Upper lobe of left lung (tissue), 6 donors: ENCODE results near the gene UIMC1. TPM values are rescaled to one million over a fixed set of nuclear protein-coding genes. Genes with fewer than 3 reads are reported as not detected.

Source experiments
- ATAC-seq, 2 donors: fragments of 200-7000 bp; cut with Tn5 transposase; one replicate each; pipeline ENCODE4 v1.9.1; 2022; ENCODE audit warnings: mild to moderate bottlenecking in 2 of 2, moderate library complexity in 2 of 2; ENCODE audit not compliant: low FRiP score in 2 of 2
- DNase-seq, 2 donors: peaks; one replicate each; pipeline ENCODE4 v3.0.0-alpha.2; 2019 to 2020
- H3K27ac ChIP-seq, 4 donors: fragments of 200-600 bp; sonication (generic); one replicate each; pipeline ENCODE4 v1.5.1; 2016 to 2019
- H3K27me3 ChIP-seq, 4 donors: fragments of 200-600 bp; sonication (generic); one replicate each; pipeline ENCODE4 v1.5.1; 2017 to 2019
- H3K36me3 ChIP-seq, 4 donors: fragments of 200-600 bp; sonication (generic); one replicate each; pipeline ENCODE4 v1.5.1; 2016 to 2019
- H3K4me1 ChIP-seq, 4 donors: fragments of 200-600 bp; sonication (generic); one replicate each; pipeline ENCODE4 v1.5.1; 2018 to 2019
- H3K4me3 ChIP-seq, 4 donors: fragments of 200-600 bp; sonication (generic); one replicate each; pipeline ENCODE4 v1.5.1; 2017 to 2019; ENCODE audit warnings: mild to moderate bottlenecking in 2 of 4, moderate library complexity in 1 of 4
- H3K9me3 ChIP-seq, 4 donors: fragments of 200-600 bp; sonication (generic); one replicate each; pipeline ENCODE4 v1.5.1; 2018 to 2019
- EP300 ChIP-seq, 4 donors: sonication (generic); formaldehyde crosslinking; IDR thresholded peaks; one replicate each; pipeline ENCODE4 v1.5.1; 2017; ENCODE audit warnings: antibody characterized with exemption in 4 of 4, control low read depth in 2 of 4
- POLR2A ChIP-seq, 4 donors: fragments of 450-650 bp; IDR thresholded peaks; one replicate each; pipeline ENCODE4 v1.5.1; 2016 to 2017; ENCODE audit warnings: antibody characterized with exemption in 4 of 4, mild to moderate bottlenecking in 2 of 4
- POLR2AphosphoS5 ChIP-seq, 2 donors: sonication (generic); formaldehyde crosslinking; IDR thresholded peaks; one replicate each; pipeline ENCODE4 v1.5.1; 2017; ENCODE audit warnings: antibody characterized with exemption in 2 of 2
- WGBS, 2 donors: methylation state at CpG; one replicate each; pipeline ENCODE4 v1.1.5; 2017 to 2018; 5-methylcytosine and 5-hydroxymethylcytosine counted together
- total RNA-seq, 6 donors: library from RNA; depleted of rRNA in 4 of 6; stranded (reverse); fragments of >200 nt in 4 of 6; gene quantifications; one replicate each; pipeline versions ENCODE4 v1.1.0 to v1.2.1, GENCODE V29; 2016 to 2021
- TF ChIP-seq, protein P1 (sequence below), 6 experiments: fragments of 450-650 bp in 4 of 6; fragments of 200-600 bp in 2 of 6; sonication (generic) in 2 of 6; IDR thresholded peaks; one replicate each; pipeline ENCODE4 v1.5.1; 2016 to 2019; ENCODE audit warnings: antibody characterized with exemption in 6 of 6
- donor health status: DM: no; HTN: no; CAD: no; lungs with moderate emphysema.
- donor health status: DM: no; HTN: yes; CAD: no; lungs with severe emphysema.

UIMC1 gene
- total RNA-seq, 6 donors from 2014 or later = 26.7 to 87.0 (median 37.9) TPM

DNA sequence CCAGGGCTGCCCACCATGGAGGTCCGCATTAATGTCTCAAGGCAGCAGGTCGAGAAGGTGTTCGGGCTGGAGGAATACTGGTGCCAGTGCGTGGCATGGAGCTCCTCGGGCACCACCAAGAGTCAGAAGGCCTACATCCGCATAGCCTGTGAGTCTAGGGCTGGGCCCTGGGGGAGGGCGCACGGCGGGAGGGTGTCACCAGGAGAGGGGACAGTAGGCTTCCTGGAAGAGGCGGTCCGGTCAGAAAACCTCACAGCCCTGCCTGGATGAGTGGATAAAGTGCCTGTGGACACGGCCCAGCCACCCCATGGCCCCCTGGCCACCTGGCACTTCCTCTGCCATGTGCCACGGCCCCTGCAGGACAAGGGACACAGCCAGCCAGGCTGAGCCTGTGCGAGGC, 138.5 kb downstream of the UIMC1 start:
- no peak for ATAC-seq
- Histone ChIP-seq H3K4me3 (no peak overlapping the region), H3K36me3 (no peaks in the 10 kb centered on the region), H3K9me3 (no peaks in the 10 kb centered on the region), H3K27ac (no peak overlapping the region), H3K27me3 (peaks cover 0 to 25% (median 7%) of the 10 kb centered on the region in 4 donors), H3K4me1 (no peaks in the 10 kb centered on the region)
- DNase-seq = peak in 1 of 2 donors; percentile 66
- 78 to 88% methylated on average over 12 to 14 of the region's 14 CpGs for WGBS, 2 donors
- TF ChIP-seq, protein P1, sequence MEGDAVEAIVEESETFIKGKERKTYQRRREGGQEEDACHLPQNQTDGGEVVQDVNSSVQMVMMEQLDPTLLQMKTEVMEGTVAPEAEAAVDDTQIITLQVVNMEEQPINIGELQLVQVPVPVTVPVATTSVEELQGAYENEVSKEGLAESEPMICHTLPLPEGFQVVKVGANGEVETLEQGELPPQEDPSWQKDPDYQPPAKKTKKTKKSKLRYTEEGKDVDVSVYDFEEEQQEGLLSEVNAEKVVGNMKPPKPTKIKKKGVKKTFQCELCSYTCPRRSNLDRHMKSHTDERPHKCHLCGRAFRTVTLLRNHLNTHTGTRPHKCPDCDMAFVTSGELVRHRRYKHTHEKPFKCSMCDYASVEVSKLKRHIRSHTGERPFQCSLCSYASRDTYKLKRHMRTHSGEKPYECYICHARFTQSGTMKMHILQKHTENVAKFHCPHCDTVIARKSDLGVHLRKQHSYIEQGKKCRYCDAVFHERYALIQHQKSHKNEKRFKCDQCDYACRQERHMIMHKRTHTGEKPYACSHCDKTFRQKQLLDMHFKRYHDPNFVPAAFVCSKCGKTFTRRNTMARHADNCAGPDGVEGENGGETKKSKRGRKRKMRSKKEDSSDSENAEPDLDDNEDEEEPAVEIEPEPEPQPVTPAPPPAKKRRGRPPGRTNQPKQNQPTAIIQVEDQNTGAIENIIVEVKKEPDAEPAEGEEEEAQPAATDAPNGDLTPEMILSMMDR (IDR thresholded peaks at IDR 0.05) = no peak
- TF ChIP-seq POLR2AphosphoS5 (IDR thresholded peaks at IDR 0.05) = no peak
- no peak for TF ChIP-seq POLR2A (IDR thresholded peaks at IDR 0.05)
- no peak for TF ChIP-seq EP300 (IDR thresholded peaks at IDR 0.05)

GRCh38 chr5:176866707-176867310, 139.8 kb downstream of the UIMC1 start:
- DNase-seq = no peak
- Histone ChIP-seq H3K27me3 (peaks cover 0 to 30% (median 10%) of the 10 kb centered on the region in 4 donors), H3K4me1 (no peaks in the 10 kb centered on the region), H3K9me3 (no peaks in the 10 kb centered on the region), H3K36me3 (no peaks in the 10 kb centered on the region), H3K4me3 (no peak overlapping the region), H3K27ac (no peak overlapping the region)
- no peak for ATAC-seq
- 21 to 22% methylated on average over 15 to 16 of the region's 16 CpGs for WGBS, 2 donors
- TF ChIP-seq POLR2A (IDR thresholded peaks at IDR 0.05) (no peak), POLR2AphosphoS5 (IDR thresholded peaks at IDR 0.05) (no peak), EP300 (IDR thresholded peaks at IDR 0.05) (no peak)
- TF ChIP-seq, protein P1 (IDR thresholded peaks at IDR 0.05) = no peak

GRCh38 chr5:176865964-176866363, 140.6 kb downstream of the UIMC1 start:
- WGBS, 2 donors = 79 to 81% methylated on average over 2 to 7 of the region's 7 CpGs
- peak in 1 of 2 donors; percentile 58 for DNase-seq
- Histone ChIP-seq H3K27me3 (peaks cover 0 to 30% (median 11%) of the 10 kb centered on the region in 4 donors), H3K4me3 (no peak overlapping the region), H3K9me3 (no peaks in the 10 kb centered on the region), H3K27ac (no peak overlapping the region), H3K4me1 (no peaks in the 10 kb centered on the region), H3K36me3 (no peaks in the 10 kb centered on the region)
- TF ChIP-seq, protein P1 (IDR thresholded peaks at IDR 0.05) = no peak
- no peak for TF ChIP-seq EP300 (IDR thresholded peaks at IDR 0.05)
- TF ChIP-seq POLR2AphosphoS5 (IDR thresholded peaks at IDR 0.05) = no peak
- no peak for TF ChIP-seq POLR2A (IDR thresholded peaks at IDR 0.05)
- ATAC-seq = no peak

DNA sequence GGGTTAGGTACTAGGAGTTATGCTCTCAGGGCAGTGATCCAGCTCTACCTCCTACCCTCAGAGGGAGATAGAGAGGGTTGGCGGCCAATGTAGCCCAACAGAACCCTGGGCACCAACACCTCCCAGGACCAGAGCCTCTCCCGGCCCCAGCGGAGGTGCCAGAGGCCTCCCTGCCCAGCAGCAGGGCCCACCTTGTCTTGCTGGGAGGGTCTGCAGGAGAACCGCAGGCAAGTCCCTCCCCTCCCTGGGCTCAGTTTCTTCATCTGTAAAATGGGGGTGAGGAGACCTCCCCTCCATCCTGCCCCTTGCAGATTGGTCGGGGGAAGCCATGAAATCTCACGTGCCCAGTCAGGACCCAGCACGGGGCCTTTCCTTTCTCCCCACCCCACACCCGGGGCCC, 141.8 kb downstream of the UIMC1 start:
- ATAC-seq (no peak), DNase-seq (no peak)
- 85 to 91% methylated on average over 4 to 8 of the region's 8 CpGs for WGBS, 2 donors
- peaks cover 0 to 30% (median 11%) of the 10 kb centered on the region in 4 donors for H3K27me3 ChIP-seq
- H3K27ac ChIP-seq = no peak overlapping the region
- no peaks in the 10 kb centered on the region for H3K9me3 ChIP-seq
- H3K4me1 ChIP-seq = no peaks in the 10 kb centered on the region
- no peaks in the 10 kb centered on the region for H3K36me3 ChIP-seq
- no peak overlapping the region for H3K4me3 ChIP-seq
- TF ChIP-seq, protein P1 (IDR thresholded peaks at IDR 0.05) = no peak
- TF ChIP-seq EP300 (IDR thresholded peaks at IDR 0.05) (no peak), POLR2AphosphoS5 (IDR thresholded peaks at IDR 0.05) (no peak), POLR2A (IDR thresholded peaks at IDR 0.05) (no peak)

DNA sequence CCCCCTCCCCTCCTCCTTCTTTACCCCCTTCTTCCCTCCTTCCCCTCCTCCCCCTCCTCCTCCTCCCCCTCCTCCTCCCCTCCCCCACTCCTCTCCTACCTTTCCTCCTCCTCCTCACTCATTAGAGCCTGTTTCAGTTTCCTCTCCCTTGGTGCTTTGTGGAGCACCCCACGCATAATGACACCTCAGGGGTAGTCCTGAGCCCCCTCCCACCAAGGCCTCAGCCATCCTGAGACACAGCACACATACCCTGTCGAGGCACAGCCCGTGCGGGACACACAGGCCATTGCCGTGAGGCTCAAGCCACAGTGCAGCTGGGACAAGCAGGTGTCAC, 142.8 kb downstream of the UIMC1 start:
- ATAC-seq = no peak
- Histone ChIP-seq H3K36me3 (no peaks in the 10 kb centered on the region), H3K27ac (no peak overlapping the region), H3K9me3 (no peaks in the 10 kb centered on the region), H3K4me1 (no peaks in the 10 kb centered on the region), H3K4me3 (no peak overlapping the region), H3K27me3 (peaks cover 0 to 30% (median 11%) of the 10 kb centered on the region in 4 donors)
- no peak for DNase-seq
- WGBS, 2 donors = 45% methylated on average over 5 of the region's 5 CpGs; no CpG with 5 or more reads in 1 of the 2 donors
- TF ChIP-seq EP300 (IDR thresholded peaks at IDR 0.05) (no peak), POLR2AphosphoS5 (IDR thresholded peaks at IDR 0.05) (no peak), POLR2A (IDR thresholded peaks at IDR 0.05) (no peak)
- TF ChIP-seq, protein P1 (IDR thresholded peaks at IDR 0.05) = no peak
